T-helper 2 cell treated with Interferon-gamma antibody and Interleukin-4, amounts not matched to agents 5 μg/mL and 100 μg/mL, for 36 hours (primary cell): Measurements from ENCODE around the gene NRP2.

Source experiments
- DNase-seq: peaks from one replicate; pipeline ENCODE4 v3.0.0; 2021; ENCODE audit warnings: low spot score
- H3K27ac Mint-ChIP-seq: one replicate; pipeline ENCODE4 v1.8.0; 2021; ENCODE audit warnings: mild to moderate bottlenecking, mixed read lengths
- H3K27me3 Mint-ChIP-seq: one replicate; pipeline ENCODE4 v1.8.0; 2021; ENCODE audit warnings: low read depth, mixed read lengths
- H3K36me3 Mint-ChIP-seq: one replicate; pipeline ENCODE4 v1.8.0; 2021; ENCODE audit warnings: low read depth, mixed read lengths
- H3K4me1 Mint-ChIP-seq: one replicate; pipeline ENCODE4 v1.8.0; 2021; ENCODE audit warnings: low read depth, mixed read lengths
- H3K4me3 Mint-ChIP-seq: one replicate; pipeline ENCODE4 v1.8.0; 2022; ENCODE audit warnings: mild to moderate bottlenecking, moderate library complexity, mixed read lengths
- H3K9me3 Mint-ChIP-seq: one replicate; pipeline ENCODE4 v1.8.0; 2021; ENCODE audit warnings: mixed read lengths

The NRP2 gene

GRCh38 chr2:205715831-205716525 lies 33.7 kb downstream of the NRP2 start:
- Mint-ChIP-seq H3K9me3 (no peaks in the 10 kb centered on the region), H3K27me3 (no peaks in the 10 kb centered on the region), H3K4me1 (peaks cover 15% of the 10 kb centered on the region), H3K4me3 (no peak overlapping the region), H3K27ac (no peak overlapping the region), H3K36me3 (peaks cover 6% of the 10 kb centered on the region)
- peak; percentile 17 for DNase-seq

- DNase-seq = no peak
- H3K36me3 Mint-ChIP-seq = peaks cover 8% of the 10 kb centered on the region
- no peak overlapping the region for H3K27ac Mint-ChIP-seq
- no peaks in the 10 kb centered on the region for H3K27me3 Mint-ChIP-seq
- no peak overlapping the region for H3K4me3 Mint-ChIP-seq
- no peaks in the 10 kb centered on the region for H3K9me3 Mint-ChIP-seq
- H3K4me1 Mint-ChIP-seq = peaks cover 11% of the 10 kb centered on the region
Measured at GRCh38 chr2:205717175-205717846, 35.0 kb downstream of the NRP2 start.

GRCh38 chr2:205717999-205718398 lies 35.7 kb downstream of the NRP2 start:
- Mint-ChIP-seq H3K9me3 (no peaks in the 10 kb centered on the region), H3K27me3 (no peaks in the 10 kb centered on the region), H3K27ac (no peak overlapping the region), H3K4me1 (peaks cover 10% of the 10 kb centered on the region), H3K4me3 (no peak overlapping the region), H3K36me3 (peaks cover 8% of the 10 kb centered on the region)
- no peak for DNase-seq

- Mint-ChIP-seq H3K4me3 (no peak overlapping the region), H3K9me3 (no peaks in the 10 kb centered on the region), H3K36me3 (peaks cover 16% of the 10 kb centered on the region), H3K27ac (no peak overlapping the region), H3K27me3 (no peaks in the 10 kb centered on the region), H3K4me1 (peaks cover 4% of the 10 kb centered on the region)
- no peak for DNase-seq
Measured at GRCh38 chr2:205719847-205720246, 37.5 kb downstream of the NRP2 start.

- peaks cover 18% of the 10 kb centered on the region for H3K36me3 Mint-ChIP-seq
- H3K27ac Mint-ChIP-seq = no peak overlapping the region
- H3K4me1 Mint-ChIP-seq = peaks cover 4% of the 10 kb centered on the region
- H3K9me3 Mint-ChIP-seq = no peaks in the 10 kb centered on the region
- no peak overlapping the region for H3K4me3 Mint-ChIP-seq
- no peaks in the 10 kb centered on the region for H3K27me3 Mint-ChIP-seq
- DNase-seq = no peak
Measured at GRCh38 chr2:205720451-205720902, 38.2 kb downstream of the NRP2 start.

- H3K4me1 Mint-ChIP-seq = peaks cover 2% of the 10 kb centered on the region
- no peaks in the 10 kb centered on the region for H3K27me3 Mint-ChIP-seq
- H3K36me3 Mint-ChIP-seq = peaks cover 18% of the 10 kb centered on the region
- H3K27ac Mint-ChIP-seq = no peak overlapping the region
- no peak overlapping the region for H3K4me3 Mint-ChIP-seq
- no peaks in the 10 kb centered on the region for H3K9me3 Mint-ChIP-seq
- no peak for DNase-seq
Measured at GRCh38 chr2:205721057-205721449, 38.8 kb downstream of the NRP2 start.

GRCh38 chr2:205722283-205722918 lies 40.1 kb downstream of the NRP2 start:
- Mint-ChIP-seq H3K27me3 (no peaks in the 10 kb centered on the region), H3K27ac (no peak overlapping the region), H3K9me3 (no peaks in the 10 kb centered on the region), H3K36me3 (peaks cover 21% of the 10 kb centered on the region), H3K4me1 (peaks cover 1% of the 10 kb centered on the region), H3K4me3 (no peak overlapping the region)
- DNase-seq = no peak

GRCh38 chr2:205723179-205723578 lies 40.9 kb downstream of the NRP2 start:
- no peak overlapping the region for H3K27ac Mint-ChIP-seq
- peaks cover 21% of the 10 kb centered on the region for H3K36me3 Mint-ChIP-seq
- no peaks in the 10 kb centered on the region for H3K27me3 Mint-ChIP-seq
- H3K4me1 Mint-ChIP-seq = no peaks in the 10 kb centered on the region
- no peaks in the 10 kb centered on the region for H3K9me3 Mint-ChIP-seq
- H3K4me3 Mint-ChIP-seq = no peak overlapping the region
- DNase-seq = no peak

GRCh38 chr2:205725059-205725458 lies 42.8 kb downstream of the NRP2 start:
- Mint-ChIP-seq H3K27me3 (no peaks in the 10 kb centered on the region), H3K4me3 (no peak overlapping the region), H3K27ac (no peak overlapping the region), H3K9me3 (no peaks in the 10 kb centered on the region), H3K4me1 (no peaks in the 10 kb centered on the region), H3K36me3 (peaks cover 21% of the 10 kb centered on the region)
- DNase-seq = no peak

GRCh38 chr2:205726506-205726905 lies 44.2 kb downstream of the NRP2 start:
- Mint-ChIP-seq H3K27ac (no peak overlapping the region), H3K4me1 (no peaks in the 10 kb centered on the region), H3K9me3 (no peaks in the 10 kb centered on the region), H3K4me3 (no peak overlapping the region), H3K27me3 (no peaks in the 10 kb centered on the region), H3K36me3 (peaks cover 19% of the 10 kb centered on the region)
- DNase-seq = no peak

GRCh38 chr2:205727174-205727573 lies 44.9 kb downstream of the NRP2 start:
- Mint-ChIP-seq H3K36me3 (peaks cover 19% of the 10 kb centered on the region), H3K4me3 (no peak overlapping the region), H3K9me3 (no peaks in the 10 kb centered on the region), H3K27me3 (no peaks in the 10 kb centered on the region), H3K27ac (no peak overlapping the region), H3K4me1 (no peaks in the 10 kb centered on the region)
- no peak for DNase-seq

GRCh38 chr2:205728366-205728765 lies 46.1 kb downstream of the NRP2 start:
- DNase-seq = no peak
- Mint-ChIP-seq H3K4me1 (no peaks in the 10 kb centered on the region), H3K27ac (no peak overlapping the region)

GRCh38 chr2:205730191-205730590 lies 47.9 kb downstream of the NRP2 start:
- no peak for DNase-seq
- H3K9me3 Mint-ChIP-seq = no peaks in the 10 kb centered on the region
- H3K4me3 Mint-ChIP-seq = no peak overlapping the region
- H3K4me1 Mint-ChIP-seq = no peaks in the 10 kb centered on the region
- H3K27ac Mint-ChIP-seq = no peak overlapping the region
- peaks cover 10% of the 10 kb centered on the region for H3K36me3 Mint-ChIP-seq
- H3K27me3 Mint-ChIP-seq = no peaks in the 10 kb centered on the region

More at GRCh38 chr2:205728366-205728765, 46.1 kb downstream of the NRP2 start:
- peaks cover 16% of the 10 kb centered on the region for H3K36me3 Mint-ChIP-seq
- no peaks in the 10 kb centered on the region for H3K9me3 Mint-ChIP-seq
- no peak overlapping the region for H3K4me3 Mint-ChIP-seq
- no peaks in the 10 kb centered on the region for H3K27me3 Mint-ChIP-seq
